Kidney (tissue), 14 donors: ENCODE measurements around the gene ERC2. TPM values are rescaled to one million over a fixed set of nuclear protein-coding genes. Genes with fewer than 3 reads are reported as not detected.

Source experiments
- DNase-seq, 5 donors: peaks; one replicate each; pipeline ENCODE4 v3.0.0-alpha.2; 2013 to 2020
- FAIRE-seq: peaks from 2 replicates; lab custom pipeline; 2012; peaks lifted over from hg19 to GRCh38; lab: Jason Lieb, UNC
- H3K27ac ChIP-seq, 2 donors: one replicate each; pipeline ENCODE4 v1.7.0; 2013; ENCODE audit warnings: low read depth in 2 of 2, low read length in 2 of 2, inconsistent platforms in 1 of 2
- H3K27me3 ChIP-seq: one replicate; pipeline ENCODE4 v1.7.1; 2013; ENCODE audit warnings: low read length, inconsistent platforms; ENCODE audit not compliant: control insufficient read depth, insufficient read depth
- H3K36me3 ChIP-seq, 3 donors: one replicate each; pipeline versions ENCODE4 v1.7.0 to v1.7.1; 2013; ENCODE audit warnings: low read length in 3 of 3, control low read depth in 1 of 3, inconsistent platforms in 1 of 3; ENCODE audit not compliant: insufficient read depth in 3 of 3, control insufficient read depth in 2 of 3
- H3K4me1 ChIP-seq, 3 donors: one replicate each; pipeline versions ENCODE4 v1.7.0 to v1.7.1; 2013; ENCODE audit warnings: low read length in 3 of 3, inconsistent platforms in 1 of 3, low read depth in 1 of 3; ENCODE audit not compliant: control insufficient read depth in 2 of 3, insufficient read depth in 2 of 3
- H3K4me3 ChIP-seq, 3 donors: one replicate each; pipeline versions ENCODE4 v1.7.0 to v1.8.1; 2013; ENCODE audit warnings: low read length in 3 of 3, control low read depth in 1 of 3, inconsistent platforms in 1 of 3
- H3K9ac ChIP-seq, 3 donors: one replicate each; pipeline versions ENCODE4 v1.7.0 to v1.7.1; 2013; ENCODE audit warnings: low read length in 3 of 3, control low read depth in 1 of 3, inconsistent platforms in 1 of 3
- H3K9me3 ChIP-seq, 3 donors: one replicate each; pipeline versions ENCODE4 v1.7.0 to v1.7.1; 2013; ENCODE audit warnings: low read length in 3 of 3, control low read depth in 1 of 3, inconsistent platforms in 1 of 3; ENCODE audit not compliant: control insufficient read depth in 2 of 3, insufficient read depth in 1 of 3
- CTCF ChIP-seq: IDR thresholded peaks from 3 replicates; pipeline ENCODE4 v1.5.1; 2012; ENCODE audit warnings: mild to moderate bottlenecking, moderate library complexity, borderline replicate concordance; ENCODE audit not compliant: insufficient read depth; ENCODE audit errors: extremely low read depth
- intact Hi-C: fragments of 100-400 bp; cut with DNase I; formaldehyde crosslinking; loops from one replicate; pipeline ENCODE4 v1.11.1; 2022
- polyA plus RNA-seq: library from polyadenylated mRNA; stranded (reverse); fragments of 350-450 nt; fragmentation: Illumina TruSeq; extraction: RNeasy Lipid Tissue Mini Kit (QIAGEN cat#74804); gene quantifications from one replicate; pipeline ENCODE4 v1.2.3, GENCODE V29; 2014; ENCODE audit warnings: low read depth, low replicate concordance; ENCODE audit not compliant: insufficient read depth
- total RNA-seq: library from RNA; stranded (reverse); fragmentation: NEBNext Ultra II Directional; extraction: Animal tissue kit (Norgen Biotek cat#: 25700); gene quantifications from one replicate; pipeline ENCODE4 v1.2.1, GENCODE V29; 2021
- donor health status: control.
- donor health status: control.
- donor health status: control.
- donor health status: control.
- donor health status: control.
- donor health status: DM: yes; HTN: yes; CAD: no.
- donor health status: Normal renal cell carcinoma (clear cell type).

The ERC2 gene
- total and polyA plus RNA-seq, 2 donors from 2014 or later: 0.92 to 3.8 TPM

GRCh38 chr3:55564726-55565125 is 903.5 kb downstream of the ERC2 start:
- H3K4me1 ChIP-seq: peaks cover 0 to 6% (median 0%) of the 10 kb centered on the region in 3 donors
- no peaks in the 10 kb centered on the region for H3K36me3 ChIP-seq
- FAIRE-seq (no peak), DNase-seq (peak in 1 of 5 donors; percentile 73)
- H3K27ac ChIP-seq: no peak overlapping the region
- no peak overlapping the region for H3K4me3 ChIP-seq
- intact Hi-C loops: no loop called here
- no peak overlapping the region for H3K9ac ChIP-seq
- H3K27me3 ChIP-seq: no peaks in the 10 kb centered on the region
- TF ChIP-seq CTCF: no peak
- no peaks in the 10 kb centered on the region for H3K9me3 ChIP-seq

GRCh38 chr3:55562700-55563099 is 905.6 kb downstream of the ERC2 start:
- H3K4me3 ChIP-seq: no peak overlapping the region
- TF ChIP-seq CTCF: no peak
- no peak overlapping the region for H3K9ac ChIP-seq
- peaks cover 0 to 6% (median 0%) of the 10 kb centered on the region in 3 donors for H3K4me1 ChIP-seq
- no peaks in the 10 kb centered on the region for H3K36me3 ChIP-seq
- no peaks in the 10 kb centered on the region for H3K27me3 ChIP-seq
- no peak for FAIRE-seq
- no peaks in the 10 kb centered on the region for H3K9me3 ChIP-seq
- H3K27ac ChIP-seq: no peak overlapping the region
- no peak for DNase-seq
- intact Hi-C loops: no loop called here

- Histone ChIP-seq H3K27me3 (no peaks in the 10 kb centered on the region), H3K9ac (no peak overlapping the region), H3K4me3 (no peak overlapping the region), H3K4me1 (peaks cover 0 to 5% (median 0%) of the 10 kb centered on the region in 3 donors), H3K9me3 (no peaks in the 10 kb centered on the region), H3K36me3 (no peaks in the 10 kb centered on the region), H3K27ac (no peak overlapping the region)
- FAIRE-seq (no peak), DNase-seq (no peak)
- intact Hi-C loops: no loop called here
- TF ChIP-seq CTCF: no peak
These were observed 908.5 kb downstream of the ERC2 start for GRCh38 chr3:55559500-55560423.
